HEK293 (cell line): Measurements from ENCODE around the gene CHSY1.

Source experiments
- AEBP2 ChIP-seq: fragments of 450-650 bp; formaldehyde crosslinking; IDR thresholded peaks from 2 replicates; pipeline ENCODE4 v1.5.1; 2016; ENCODE audit warnings: missing biosample characterization, missing genetic modification characterization, borderline replicate concordance
- EGR2 ChIP-seq: fragments of 450-650 bp; formaldehyde crosslinking; IDR thresholded peaks from 2 replicates; pipeline ENCODE4 v1.5.1; 2016; ENCODE audit warnings: low read depth, missing biosample characterization, missing genetic modification characterization
- KLF7 ChIP-seq: fragments of 450-650 bp; formaldehyde crosslinking; IDR thresholded peaks from 2 replicates; pipeline ENCODE4 v1.5.1; 2016; ENCODE audit warnings: missing biosample characterization, missing genetic modification characterization, borderline replicate concordance
- MZF1 ChIP-seq: fragments of 450-650 bp; formaldehyde crosslinking; IDR thresholded peaks from 2 replicates; pipeline ENCODE4 v1.5.1; 2017; ENCODE audit warnings: missing biosample characterization, missing genetic modification characterization, borderline replicate concordance
- PRDM4 ChIP-seq: fragments of 450-650 bp; formaldehyde crosslinking; IDR thresholded peaks from 2 replicates; pipeline ENCODE4 v1.5.1; 2017; ENCODE audit warnings: missing biosample characterization, missing genetic modification characterization
- SCRT1 ChIP-seq: fragments of 450-650 bp; formaldehyde crosslinking; IDR thresholded peaks from 2 replicates; pipeline ENCODE4 v1.5.1; 2016; ENCODE audit warnings: missing biosample characterization, missing genetic modification characterization, borderline replicate concordance
- YY2 ChIP-seq: fragments of 450-650 bp; formaldehyde crosslinking; IDR thresholded peaks from 2 replicates; pipeline ENCODE4 v1.5.1; 2016; ENCODE audit warnings: missing biosample characterization, missing genetic modification characterization
- ZBTB49 ChIP-seq: fragments of 450-650 bp; formaldehyde crosslinking; IDR thresholded peaks from 2 replicates; pipeline ENCODE4 v1.5.1; 2016; ENCODE audit warnings: missing biosample characterization, missing genetic modification characterization, low read depth
- ZNF132 ChIP-seq: fragments of 450-650 bp; formaldehyde crosslinking; IDR thresholded peaks from 2 replicates; pipeline ENCODE4 v1.5.1; 2017; ENCODE audit warnings: missing biosample characterization, missing genetic modification characterization, borderline replicate concordance
- ZNF155 ChIP-seq: fragments of 450-650 bp; formaldehyde crosslinking; IDR thresholded peaks from 2 replicates; pipeline ENCODE4 v1.5.1; 2016; ENCODE audit warnings: missing biosample characterization, missing genetic modification characterization
- ZNF157 ChIP-seq: fragments of 450-650 bp; formaldehyde crosslinking; IDR thresholded peaks from 2 replicates; pipeline ENCODE4 v1.5.1; 2016; ENCODE audit warnings: missing biosample characterization, missing genetic modification characterization
- ZNF184 ChIP-seq: fragments of 450-650 bp; IDR thresholded peaks from 2 replicates; pipeline ENCODE4 v1.5.1; 2018; ENCODE audit warnings: missing biosample characterization, mild to moderate bottlenecking, missing genetic modification characterization
- ZNF211 ChIP-seq: fragments of 450-650 bp; formaldehyde crosslinking; IDR thresholded peaks from 2 replicates; pipeline ENCODE4 v1.5.1; 2016; ENCODE audit warnings: low read depth, missing biosample characterization, missing genetic modification characterization
- ZNF221 ChIP-seq: fragments of 450-650 bp; formaldehyde crosslinking; IDR thresholded peaks from 2 replicates; pipeline ENCODE4 v1.5.1; 2017; ENCODE audit warnings: missing biosample characterization, missing genetic modification characterization, borderline replicate concordance
- ZNF266 ChIP-seq: fragments of 450-650 bp; formaldehyde crosslinking; IDR thresholded peaks from 2 replicates; pipeline ENCODE4 v1.5.1; 2016; ENCODE audit warnings: missing biosample characterization, missing genetic modification characterization, low read depth
- ZNF324 ChIP-seq: fragments of 450-650 bp; formaldehyde crosslinking; IDR thresholded peaks from 2 replicates; pipeline ENCODE4 v1.5.1; 2016; ENCODE audit warnings: missing biosample characterization, missing genetic modification characterization
- ZNF391 ChIP-seq: fragments of 450-650 bp; formaldehyde crosslinking; IDR thresholded peaks from 2 replicates; pipeline ENCODE4 v1.5.1; 2016; ENCODE audit warnings: low read depth, missing biosample characterization, missing genetic modification characterization, borderline replicate concordance
- ZNF473 ChIP-seq: fragments of 450-650 bp; formaldehyde crosslinking; IDR thresholded peaks from 2 replicates; pipeline ENCODE4 v1.5.1; 2017; ENCODE audit warnings: missing biosample characterization, missing genetic modification characterization
- ZNF600 ChIP-seq: fragments of 450-650 bp; formaldehyde crosslinking; IDR thresholded peaks from 2 replicates; pipeline ENCODE4 v1.5.1; 2016; ENCODE audit warnings: missing biosample characterization, missing genetic modification characterization
- ZNF658 ChIP-seq: fragments of 450-650 bp; formaldehyde crosslinking; IDR thresholded peaks from 2 replicates; pipeline ENCODE4; 2016; ENCODE audit warnings: missing biosample characterization, missing genetic modification characterization
- ZNF664 ChIP-seq: fragments of 450-650 bp; formaldehyde crosslinking; IDR thresholded peaks from 2 replicates; pipeline ENCODE4 v1.5.1; 2016; ENCODE audit warnings: missing biosample characterization, missing genetic modification characterization
- ZNF791 ChIP-seq: fragments of 450-650 bp; formaldehyde crosslinking; IDR thresholded peaks from 2 replicates; pipeline ENCODE4 v1.5.1; 2016; ENCODE audit warnings: missing biosample characterization, missing genetic modification characterization
- ZNF830 ChIP-seq: fragments of 450-650 bp; IDR thresholded peaks from 2 replicates; pipeline ENCODE4 v1.5.0; 2018; ENCODE audit warnings: missing biosample characterization, missing genetic modification characterization, low read depth, mild to moderate bottlenecking, moderate library complexity
- TF ChIP-seq, protein P1 (sequence below): fragments of 450-650 bp; formaldehyde crosslinking; IDR thresholded peaks from 2 replicates; pipeline ENCODE4 v1.5.1; 2016; ENCODE audit warnings: missing biosample characterization, missing genetic modification characterization
- TF ChIP-seq, protein P2 (sequence below): IDR thresholded peaks from 2 replicates; pipeline ENCODE4 v1.6.1; 2011; ENCODE audit warnings: mild to moderate bottlenecking, low read depth, low read length, borderline replicate concordance
- TF ChIP-seq, protein P3 (sequence below): fragments of 450-650 bp; formaldehyde crosslinking; IDR thresholded peaks from 2 replicates; pipeline ENCODE4 v1.5.1; 2016; ENCODE audit warnings: missing biosample characterization, missing genetic modification characterization, low read depth

Gene CHSY1

DNA sequence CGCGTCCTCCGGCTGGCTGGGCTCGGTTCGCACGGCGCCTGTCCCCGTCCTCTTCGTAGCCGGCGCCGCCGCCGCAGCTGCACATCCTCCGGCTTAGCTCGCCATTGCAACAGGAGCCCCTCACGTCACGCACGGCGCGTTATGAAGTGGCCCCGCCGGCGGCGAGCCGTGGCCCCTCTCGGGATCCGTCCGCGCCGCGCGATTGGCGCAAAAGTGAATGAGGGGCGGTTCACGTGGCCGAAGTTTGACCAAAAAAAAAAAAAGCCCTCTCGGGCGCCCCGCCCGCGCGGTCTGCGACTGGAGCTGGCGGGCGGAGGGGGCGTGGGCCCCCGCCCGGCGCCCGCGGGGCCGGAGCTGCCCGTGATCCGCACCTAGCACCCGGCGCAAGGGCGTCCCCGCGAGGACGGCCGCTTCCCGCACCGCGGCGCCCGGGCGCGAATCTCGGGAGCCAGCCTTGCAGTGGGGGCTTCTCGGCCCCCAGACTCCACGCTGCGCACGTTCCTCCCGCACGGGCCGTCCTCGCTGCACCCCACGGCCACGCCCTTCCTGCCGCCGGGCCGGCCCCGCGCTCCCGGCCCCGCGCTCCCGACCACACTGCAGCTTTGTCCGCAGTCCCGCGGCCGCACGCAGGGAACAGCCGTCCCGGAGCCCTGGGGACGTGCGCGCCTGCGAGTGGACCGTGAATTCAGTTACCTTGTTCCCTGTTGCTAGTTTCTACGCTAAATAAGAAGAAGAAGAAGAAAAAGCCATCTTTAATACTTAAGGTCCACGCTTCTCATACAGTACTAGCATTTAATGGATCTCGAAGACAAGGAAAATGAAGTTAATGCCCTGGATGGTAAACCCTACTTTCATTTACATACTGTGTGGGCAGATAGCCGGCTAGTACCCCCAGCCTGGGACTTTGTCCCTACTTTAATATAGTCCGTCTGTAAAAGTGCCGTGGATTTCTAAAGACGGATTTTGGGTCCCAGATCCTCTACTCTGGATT lies at the start of gene CHSY1 (continued):
- TF ChIP-seq ZNF391 (no peak), ZNF184 (tag by site-specific recombination) (peak; percentile 41; the same call in 1 of the 2 replicates), KLF7 (tag by site-specific recombination) (no peak), PRDM4 (tag by site-specific recombination) (no peak), ZNF157 (tag by site-specific recombination) (no peak), ZNF791 (tag by site-specific recombination) (no peak), MZF1 (tag by site-specific recombination) (no peak), ZNF830 (no peak), ZNF664 (tag by site-specific recombination) (no peak), YY2 (tag by site-specific recombination) (peak; percentile 54; the same call in 1 of the 2 replicates), ZNF324 (tag by site-specific recombination) (peak; percentile 52; the same call in 1 of the 2 replicates), AEBP2 (no peak), ZNF266 (tag by site-specific recombination) (no peak), EGR2 (tag by site-specific recombination) (no peak), ZNF600 (tag by site-specific recombination) (no peak), SCRT1 (no peak), ZNF211 (tag by site-specific recombination) (no peak), ZNF473 (tag by site-specific recombination) (no peak), ZNF658 (tag by site-specific recombination) (no peak), ZNF155 (tag by site-specific recombination) (no peak), ZNF221 (tag by site-specific recombination) (no peak), ZNF132 (no peak), ZBTB49 (no peak)
- TF ChIP-seq, protein P1, sequence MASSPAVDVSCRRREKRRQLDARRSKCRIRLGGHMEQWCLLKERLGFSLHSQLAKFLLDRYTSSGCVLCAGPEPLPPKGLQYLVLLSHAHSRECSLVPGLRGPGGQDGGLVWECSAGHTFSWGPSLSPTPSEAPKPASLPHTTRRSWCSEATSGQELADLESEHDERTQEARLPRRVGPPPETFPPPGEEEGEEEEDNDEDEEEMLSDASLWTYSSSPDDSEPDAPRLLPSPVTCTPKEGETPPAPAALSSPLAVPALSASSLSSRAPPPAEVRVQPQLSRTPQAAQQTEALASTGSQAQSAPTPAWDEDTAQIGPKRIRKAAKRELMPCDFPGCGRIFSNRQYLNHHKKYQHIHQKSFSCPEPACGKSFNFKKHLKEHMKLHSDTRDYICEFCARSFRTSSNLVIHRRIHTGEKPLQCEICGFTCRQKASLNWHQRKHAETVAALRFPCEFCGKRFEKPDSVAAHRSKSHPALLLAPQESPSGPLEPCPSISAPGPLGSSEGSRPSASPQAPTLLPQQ (tag by site-specific recombination) = peak; percentile 74
- TF ChIP-seq, protein P2, sequence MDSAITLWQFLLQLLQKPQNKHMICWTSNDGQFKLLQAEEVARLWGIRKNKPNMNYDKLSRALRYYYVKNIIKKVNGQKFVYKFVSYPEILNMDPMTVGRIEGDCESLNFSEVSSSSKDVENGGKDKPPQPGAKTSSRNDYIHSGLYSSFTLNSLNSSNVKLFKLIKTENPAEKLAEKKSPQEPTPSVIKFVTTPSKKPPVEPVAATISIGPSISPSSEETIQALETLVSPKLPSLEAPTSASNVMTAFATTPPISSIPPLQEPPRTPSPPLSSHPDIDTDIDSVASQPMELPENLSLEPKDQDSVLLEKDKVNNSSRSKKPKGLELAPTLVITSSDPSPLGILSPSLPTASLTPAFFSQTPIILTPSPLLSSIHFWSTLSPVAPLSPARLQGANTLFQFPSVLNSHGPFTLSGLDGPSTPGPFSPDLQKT = no peak
- TF ChIP-seq, protein P3, sequence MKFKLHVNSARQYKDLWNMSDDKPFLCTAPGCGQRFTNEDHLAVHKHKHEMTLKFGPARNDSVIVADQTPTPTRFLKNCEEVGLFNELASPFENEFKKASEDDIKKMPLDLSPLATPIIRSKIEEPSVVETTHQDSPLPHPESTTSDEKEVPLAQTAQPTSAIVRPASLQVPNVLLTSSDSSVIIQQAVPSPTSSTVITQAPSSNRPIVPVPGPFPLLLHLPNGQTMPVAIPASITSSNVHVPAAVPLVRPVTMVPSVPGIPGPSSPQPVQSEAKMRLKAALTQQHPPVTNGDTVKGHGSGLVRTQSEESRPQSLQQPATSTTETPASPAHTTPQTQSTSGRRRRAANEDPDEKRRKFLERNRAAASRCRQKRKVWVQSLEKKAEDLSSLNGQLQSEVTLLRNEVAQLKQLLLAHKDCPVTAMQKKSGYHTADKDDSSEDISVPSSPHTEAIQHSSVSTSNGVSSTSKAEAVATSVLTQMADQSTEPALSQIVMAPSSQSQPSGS (tag by site-specific recombination) = no peak
